Activated CD4-positive, alpha-beta T cell treated with anti-CD3 and anti-CD28 coated beads, Interleukin-10, Interleukin-2, amounts not matched to agents 100 ng/mL and 50 ng/mL, durations not matched to agents 16 hours and 8 hours (primary cell): Measurements from ENCODE around the gene PCID2.
A peak's percentile ranks its signal among the peaks of the same experiment; 100 is the strongest.

Source experiments
- DNase-seq: peaks from one replicate; pipeline ENCODE4 v3.0.0-alpha.2; 2020

Gene PCID2

GRCh38 chr13:113219256-113219940 is 10.9 kb upstream of the PCID2 start:
- no peak for DNase-seq

DNA sequence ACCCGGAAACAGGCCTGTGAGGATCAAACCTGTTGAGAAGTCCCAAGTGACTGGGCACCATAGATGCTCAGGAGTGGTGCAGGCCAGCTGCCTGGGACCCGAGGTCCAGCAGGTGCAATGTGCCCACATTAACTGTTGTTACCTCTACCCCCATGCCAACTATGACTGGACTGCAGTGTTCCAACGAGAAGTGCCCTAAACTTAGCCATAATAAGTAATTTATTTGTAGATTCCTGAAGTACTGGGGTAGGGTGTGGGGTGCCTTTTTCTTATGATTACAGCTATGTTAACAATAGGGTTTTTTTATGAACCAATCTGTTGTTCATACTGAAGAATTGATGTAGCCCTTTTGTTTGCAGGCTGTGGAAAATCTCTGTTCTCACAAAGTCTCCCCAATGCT is 10.1 kb upstream of the PCID2 start:
- no peak for DNase-seq

DNA sequence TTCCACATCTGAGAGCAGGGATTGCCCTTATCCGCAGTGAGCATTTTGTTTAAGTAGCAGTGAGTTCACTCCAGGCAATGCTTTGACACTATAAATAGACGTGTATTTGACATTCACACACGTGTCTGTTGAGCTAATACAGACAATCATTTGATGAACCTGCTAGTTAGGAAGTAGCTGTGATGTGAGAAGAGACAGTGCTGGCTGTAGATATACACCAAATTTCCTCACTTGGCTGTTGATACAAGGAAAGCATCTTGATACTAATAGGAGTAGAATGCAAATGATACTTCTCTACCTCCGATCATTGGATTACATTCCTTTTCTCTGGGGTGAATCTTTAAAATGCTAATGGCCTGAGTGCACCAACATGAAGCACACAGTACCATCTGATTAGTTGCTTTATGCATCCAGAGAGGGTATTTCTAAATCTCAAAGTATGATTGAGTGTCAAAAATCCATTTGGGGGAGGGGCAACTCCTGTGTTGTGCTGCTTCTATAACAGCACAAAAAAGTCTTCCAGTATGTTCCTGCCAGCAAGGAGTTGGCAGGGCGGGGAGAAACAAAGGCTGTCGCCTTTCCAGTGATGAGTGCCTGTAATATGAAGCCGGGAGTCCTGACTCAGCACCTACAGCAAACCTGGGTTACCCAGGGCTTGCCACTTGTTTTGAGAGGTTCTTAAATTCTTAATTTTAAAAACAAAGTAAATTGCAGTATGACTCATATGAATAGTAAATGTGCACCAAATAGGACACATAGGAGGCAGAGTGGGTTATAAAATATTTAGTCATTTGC is 8.0 kb upstream of the PCID2 start:
- peak; percentile 33 for DNase-seq

DNA sequence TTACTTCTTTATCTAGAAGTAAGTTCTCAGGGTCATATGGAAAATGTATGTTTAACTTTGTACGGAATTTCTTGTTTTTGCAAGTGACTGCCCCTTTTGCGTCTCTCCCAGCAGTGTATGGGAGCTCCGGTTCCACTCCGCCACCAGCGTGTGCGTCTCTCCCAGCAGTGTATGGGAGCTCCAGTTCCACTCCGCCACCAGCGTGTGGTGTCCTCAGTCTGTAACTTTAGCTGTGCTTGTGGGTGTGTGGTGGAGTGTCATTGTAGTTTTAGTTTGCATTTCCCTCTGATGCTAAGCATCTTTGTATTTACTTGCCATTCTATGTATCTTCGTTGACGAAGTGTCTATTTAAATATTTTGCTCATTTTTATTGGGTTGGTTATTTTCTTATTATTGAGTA is 3.3 kb upstream of the PCID2 start:
- DNase-seq, result no peak

DNA sequence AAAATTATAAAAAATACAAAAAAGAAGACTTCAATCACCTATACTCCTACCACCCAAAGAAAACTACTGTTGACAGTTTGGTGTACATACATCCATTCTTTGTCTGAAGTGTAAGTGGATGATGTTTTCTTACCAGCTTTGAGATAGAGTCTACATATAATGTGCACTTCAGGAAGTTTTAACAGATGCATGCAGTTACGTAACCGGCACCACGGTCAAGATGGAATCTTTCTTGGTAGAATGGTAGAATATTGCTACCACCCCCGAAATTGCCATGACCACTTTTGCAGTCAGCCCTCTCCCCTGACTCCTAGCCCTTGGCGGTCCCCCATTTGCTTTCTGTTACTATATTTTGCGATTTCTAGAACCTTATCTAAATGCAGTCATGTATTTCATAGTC is 2.4 kb upstream of the PCID2 start:
- no peak for DNase-seq

GRCh38 chr13:113209759-113210421 is 1.4 kb upstream of the PCID2 start:
- DNase-seq, result peak; percentile 80

GRCh38 chr13:113209336-113209758 is 878 bp upstream of the PCID2 start, which contains the start of gene CUL4A:
Gene CUL4A, plus strand, starts transcription at chr13:113209613. Its CDS starts 15 bp downstream, at chr13:113209628.
- DNase-seq, result peak; percentile 82

GRCh38 chr13:113207890-113208420 is 514 bp downstream of the PCID2 start:
- peak; percentile 29 for DNase-seq

GRCh38 chr13:113207460-113207859 is 1.0 kb downstream of the PCID2 start:
- no peak for DNase-seq

DNA sequence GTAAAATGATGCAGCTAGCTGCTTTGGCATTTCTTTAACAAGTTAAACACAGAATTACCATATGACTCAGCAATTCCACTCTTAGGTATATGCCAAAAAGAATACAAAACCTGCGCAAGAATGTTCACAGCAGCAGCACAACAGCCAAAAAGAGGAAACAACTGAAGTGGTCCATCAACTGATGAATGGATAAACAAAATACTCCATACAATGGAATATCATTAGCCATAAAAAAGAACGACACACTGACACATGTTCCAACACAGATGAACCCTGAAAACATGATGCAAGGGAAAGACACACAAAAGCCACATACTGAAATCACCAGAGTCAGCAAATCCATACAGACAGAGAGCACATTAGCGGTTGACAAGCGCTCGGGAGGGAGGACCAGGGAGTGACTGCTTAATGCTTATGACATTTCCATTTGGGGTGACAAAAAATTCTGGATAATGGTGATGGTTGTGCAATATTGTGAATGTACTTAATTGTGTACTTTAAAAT is 3.0 kb downstream of the PCID2 start:
- peak; percentile 42 for DNase-seq

DNA sequence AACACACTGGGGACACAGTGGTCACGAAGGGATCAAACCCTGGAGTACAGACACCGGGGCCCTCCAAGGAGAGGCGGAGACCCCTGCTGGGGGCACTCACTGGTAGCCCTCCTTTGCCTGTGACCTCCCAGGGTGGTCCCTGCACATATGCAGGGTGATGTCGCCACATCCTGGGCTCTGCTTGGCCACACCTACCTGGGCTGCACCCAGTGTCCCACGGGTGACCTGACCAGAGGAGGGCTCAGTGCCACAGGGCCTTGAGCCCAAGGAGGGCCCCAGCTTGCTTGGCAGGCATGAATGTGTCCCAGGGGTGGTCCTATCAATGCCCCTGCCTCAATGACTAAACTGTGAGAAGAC is 4.1 kb downstream of the PCID2 start:
- DNase-seq, result no peak

GRCh38 chr13:113203507-113204377 is 4.7 kb downstream of the PCID2 start:
- DNase-seq, result no peak

DNA sequence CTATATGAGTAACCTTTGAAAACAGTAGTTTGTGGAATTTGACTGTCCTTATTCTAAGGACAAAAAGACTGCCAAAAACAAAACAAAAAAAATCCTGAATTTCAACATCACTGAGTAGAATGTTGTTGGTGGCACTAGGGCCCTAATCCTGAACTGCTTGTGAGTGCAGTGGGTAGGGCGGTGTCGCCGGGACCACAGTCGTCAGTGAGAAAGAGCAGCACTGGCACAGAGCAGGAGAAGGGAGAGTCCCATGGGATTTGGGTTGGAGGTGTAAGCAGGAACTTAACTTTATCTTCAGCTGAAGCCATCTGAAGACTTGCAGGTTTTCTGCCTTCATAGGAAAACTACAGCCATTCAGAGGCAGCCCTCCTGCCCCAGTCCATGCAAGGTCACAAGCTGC is 5.6 kb downstream of the PCID2 start:
- no peak for DNase-seq

GRCh38 chr13:113201815-113202214 is 6.7 kb downstream of the PCID2 start:
- no peak for DNase-seq

GRCh38 chr13:113196970-113197737 is 11.3 kb downstream of the PCID2 start:
- DNase-seq, result no peak

GRCh38 chr13:113195360-113195759 is 13.1 kb downstream of the PCID2 start:
- no peak for DNase-seq

DNA sequence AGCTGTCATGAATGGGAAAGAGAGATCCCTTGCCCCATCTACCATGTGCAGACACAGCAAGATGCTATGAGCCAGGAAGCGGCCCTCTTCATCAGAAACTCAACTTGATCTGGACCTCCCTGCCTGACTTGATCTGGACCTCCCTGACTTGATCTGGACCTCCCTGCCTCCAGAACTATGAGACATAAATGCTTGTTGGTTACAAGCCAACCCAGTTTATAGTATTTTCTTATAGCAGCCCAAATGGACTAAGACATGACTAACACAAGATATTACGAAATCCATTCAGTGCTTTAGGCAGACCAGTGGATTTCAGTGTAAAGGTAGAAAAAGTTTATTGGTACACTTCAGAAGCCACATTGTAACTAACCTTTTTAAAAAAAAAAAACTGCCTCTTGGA is 15.6 kb downstream of the PCID2 start:
- no peak for DNase-seq

GRCh38 chr13:113192279-113192678 is 16.2 kb downstream of the PCID2 start:
- DNase-seq, result no peak

DNA sequence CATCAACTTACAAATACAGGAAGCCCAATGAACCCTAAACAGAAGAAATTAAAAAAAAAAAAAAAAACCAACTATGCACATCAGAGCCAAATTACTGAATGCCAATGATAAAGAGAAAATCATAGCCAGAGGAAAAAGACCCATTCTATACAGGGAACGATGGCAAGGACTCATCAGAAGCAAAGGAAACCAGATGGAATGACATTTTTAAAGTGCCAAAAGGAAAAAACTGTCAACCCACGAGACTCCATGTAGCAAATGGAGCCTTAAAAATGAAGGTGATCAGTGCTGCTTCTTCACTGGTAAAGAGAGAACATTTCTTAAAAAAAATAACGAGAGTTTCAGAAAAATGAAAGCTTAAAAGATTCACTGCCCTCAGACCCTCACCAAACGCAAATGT is 18.3 kb downstream of the PCID2 start:
- DNase-seq, result no peak

DNA sequence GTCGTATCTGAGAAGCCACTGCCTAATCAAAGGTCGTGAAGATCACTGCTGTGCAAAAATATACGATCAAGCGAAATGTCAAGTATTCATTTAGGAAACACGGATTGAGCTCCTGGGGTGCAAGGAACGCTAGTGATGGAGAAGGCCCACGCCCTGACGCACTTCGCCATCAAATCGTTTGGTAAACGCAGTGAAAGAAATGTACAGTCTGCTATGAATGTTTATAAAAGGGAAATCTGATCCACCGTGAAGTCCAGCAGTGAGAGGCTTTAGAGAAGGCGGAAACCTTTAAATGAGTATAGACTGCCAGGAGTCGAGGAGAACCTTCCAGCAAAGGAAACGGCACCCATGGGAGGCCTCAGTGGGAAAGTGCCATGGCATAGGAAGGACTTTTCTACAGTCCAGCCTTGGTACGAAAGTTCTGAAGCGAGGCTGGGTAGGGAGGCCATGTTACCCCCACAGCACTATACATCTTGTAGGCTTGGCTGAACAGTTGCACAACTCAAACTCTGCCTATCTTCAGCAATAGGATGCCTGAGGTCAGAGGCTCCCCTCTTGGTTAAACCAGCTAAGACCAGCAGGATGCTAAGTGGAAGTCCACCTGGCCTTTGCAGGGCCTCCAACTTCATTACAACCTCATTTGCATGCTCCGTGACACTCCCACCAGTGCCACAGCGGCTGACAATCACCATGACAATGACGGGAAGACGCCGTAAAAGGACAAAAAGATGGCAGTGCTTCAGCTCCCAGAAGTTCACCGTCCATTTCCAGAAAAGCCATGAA is 20.4 kb downstream of the PCID2 start:
- DNase-seq, result no peak

DNA sequence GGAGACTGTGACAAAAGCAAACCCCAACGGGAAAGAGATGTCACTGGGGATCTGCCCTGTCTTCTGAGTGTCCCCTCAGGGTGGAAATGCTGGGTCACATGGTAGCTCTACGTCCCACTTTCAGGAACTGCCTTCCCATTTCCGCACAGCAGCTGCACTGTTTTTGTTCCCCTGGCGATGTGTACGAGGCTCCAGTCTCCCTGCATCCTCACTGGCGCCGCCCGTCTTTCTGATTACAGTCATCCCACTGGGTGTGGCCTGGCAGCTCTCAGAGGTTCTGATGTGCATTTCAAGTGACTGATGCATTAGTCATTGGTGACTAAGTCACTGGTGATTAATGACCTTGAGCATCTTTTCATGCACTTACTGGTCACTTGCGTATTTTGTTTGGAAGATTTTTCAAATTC is 21.2 kb downstream of the PCID2 start:
- DNase-seq, result peak; percentile 71
